PC-3 (cell line): ENCODE results near the gene C10orf120. TPM values are rescaled to one million over a fixed set of nuclear protein-coding genes. Genes with fewer than 3 reads are reported as not detected.

ENCODE experiments used
- ATAC-seq: fragments of 200-7000 bp; cut with Tn5 transposase; 2 replicates; pipeline ENCODE4 v1.9.1; 2020; ENCODE audit warnings: mild to moderate bottlenecking, moderate library complexity
- Bru-seq: library from RNA; stranded (reverse); fragments of 400-500 nt; gene quantifications from one replicate; lab custom pipeline; 2021; lab: Mats Ljungman, UMichigan
- BruChase-seq, 2 experiments: library from RNA; stranded (reverse); fragments of 400-500 nt; gene quantifications; one replicate each; lab custom pipeline; 2021; lab: Mats Ljungman, UMichigan
- BruUV-seq: library from RNA; stranded (reverse); fragments of 400-500 nt; replicated peaks from 2 replicates; lab custom pipeline; 2021; lab: Mats Ljungman, UMichigan
- CTCF ChIA-PET: fragments of 300-600 bp; sonication (Branson Sonifier 250); formaldehyde crosslinking; loops from one replicate; lab custom pipeline; 2022; ENCODE audit warnings: antibody characterized with exemption; lab: Charles Lee
- POLR2A ChIA-PET: fragments of 300-600 bp; sonication (Branson Sonifier 250); formaldehyde crosslinking; loops from one replicate; lab custom pipeline; 2022; ENCODE audit warnings: antibody characterized with exemption; ENCODE audit not compliant: unreplicated experiment; lab: Charles Lee
- DNase-seq: peaks from one replicate; pipeline ENCODE4 v3.0.0-alpha.2; 2015
- H2AFZ ChIP-seq: fragments of 300-600 bp; sonication (generic); 2 replicates; pipeline ENCODE4 v1.6.0; 2016; ENCODE audit warnings: antibody characterized with exemption, low read length
- H3F3A ChIP-seq: fragments of 300-600 bp; sonication (generic); one replicate; pipeline ENCODE4 v1.6.0; 2017; ENCODE audit warnings: antibody characterized with exemption, low read length, control low read depth, mild to moderate bottlenecking; ENCODE audit not compliant: unreplicated experiment
- H3K27ac ChIP-seq: fragments of 300-600 bp; sonication (generic); 2 replicates; pipeline ENCODE4 v1.5.1; 2016; ENCODE audit warnings: mild to moderate bottlenecking, low read length
- H3K27me3 ChIP-seq: fragments of 300-600 bp; sonication (generic); 2 replicates; pipeline ENCODE4 v1.6.1; 2016; ENCODE audit warnings: low read length, mixed read lengths
- H3K36me3 ChIP-seq: fragments of 300-600 bp; sonication (generic); 2 replicates; pipeline ENCODE4 v1.6.1; 2016; ENCODE audit warnings: low read depth, mixed run types, low read length, mixed read lengths
- H3K4me1 ChIP-seq: fragments of 300-600 bp; sonication (generic); 2 replicates; pipeline ENCODE4 v1.5.1; 2016; ENCODE audit warnings: low read length; ENCODE audit not compliant: insufficient read depth
- H3K4me2 ChIP-seq: fragments of 300-600 bp; sonication (generic); 2 replicates; pipeline ENCODE4 v1.6.0; 2016; ENCODE audit warnings: low read length
- H3K4me3 ChIP-seq: fragments of 300-600 bp; sonication (generic); 2 replicates; pipeline ENCODE4 v1.5.1; 2016; ENCODE audit warnings: mild to moderate bottlenecking, low read length, mixed read lengths
- H3K79me2 ChIP-seq: fragments of 300-600 bp; sonication (generic); 2 replicates; pipeline ENCODE4 v1.6.1; 2017; ENCODE audit warnings: low read length, mixed read lengths
- H3K9ac ChIP-seq: fragments of 300-600 bp; sonication (generic); 2 replicates; pipeline ENCODE4 v1.6.0; 2016; ENCODE audit warnings: mild to moderate bottlenecking, low read length
- H3K9me2 ChIP-seq: fragments of 300-600 bp; sonication (generic); replicated peaks from 2 replicates; pipeline ENCODE4 v1.6.1; 2016; ENCODE audit warnings: mixed run types, low read length, mixed read lengths
- H3K9me3 ChIP-seq: fragments of 300-600 bp; sonication (generic); 2 replicates; pipeline ENCODE4 v1.6.1; 2016; ENCODE audit warnings: low read length, mixed read lengths
- H4K20me1 ChIP-seq: fragments of 300-600 bp; sonication (generic); 2 replicates; pipeline ENCODE4 v1.6.1; 2016; ENCODE audit warnings: low read length, mixed read lengths
- EZH2 ChIP-seq: fragments of 300-600 bp; sonication (generic); IDR thresholded peaks from one replicate; pipeline ENCODE4 v1.6.1; 2017; ENCODE audit warnings: antibody characterized with exemption, mild to moderate bottlenecking, low read length; ENCODE audit not compliant: unreplicated experiment
- EZH2phosphoT487 ChIP-seq: fragments of 300-600 bp; sonication (generic); IDR thresholded peaks from 2 replicates; pipeline ENCODE4 v1.6.1; 2018; ENCODE audit warnings: mild to moderate bottlenecking, antibody characterized with exemption, low read length, borderline replicate concordance
- intact Hi-C: fragments of 100-400 bp; cut with micrococcal nuclease; formaldehyde crosslinking; loops from 2 replicates; pipeline ENCODE4 v1.9.0; 2023
- long read RNA-seq: library from polyadenylated mRNA; unstranded; transcript quantifications from one replicate; pipeline ENCODE4 v2.0.0, GENCODE V29; 2021; ENCODE audit not compliant: unreplicated experiment
- total RNA-seq: library from RNA; depleted of rRNA; stranded (reverse); fragments of >200 nt; gene quantifications from 2 replicates; pipeline ENCODE4 v1.2.3, GENCODE V29; 2014; rRNA removed
- TF ChIP-seq, protein P1 (sequence below): fragments of 300-600 bp; sonication (generic); conservative IDR thresholded peaks from 2 replicates; pipeline ENCODE4 v1.5.1; 2017; ENCODE audit warnings: antibody characterized with exemption, low read depth, mild to moderate bottlenecking, low read length

Gene C10orf120
- total RNA-seq (not detected in 2 replicates), Bru-seq, nascent RNA (not detected), BruChase-seq, experiment 1, labeled RNA remaining after a 6-hour chase (not detected), BruChase-seq, experiment 2, labeled RNA remaining after a 2-hour chase (not detected)
- long read RNA-seq, result 0 reads

DNA sequence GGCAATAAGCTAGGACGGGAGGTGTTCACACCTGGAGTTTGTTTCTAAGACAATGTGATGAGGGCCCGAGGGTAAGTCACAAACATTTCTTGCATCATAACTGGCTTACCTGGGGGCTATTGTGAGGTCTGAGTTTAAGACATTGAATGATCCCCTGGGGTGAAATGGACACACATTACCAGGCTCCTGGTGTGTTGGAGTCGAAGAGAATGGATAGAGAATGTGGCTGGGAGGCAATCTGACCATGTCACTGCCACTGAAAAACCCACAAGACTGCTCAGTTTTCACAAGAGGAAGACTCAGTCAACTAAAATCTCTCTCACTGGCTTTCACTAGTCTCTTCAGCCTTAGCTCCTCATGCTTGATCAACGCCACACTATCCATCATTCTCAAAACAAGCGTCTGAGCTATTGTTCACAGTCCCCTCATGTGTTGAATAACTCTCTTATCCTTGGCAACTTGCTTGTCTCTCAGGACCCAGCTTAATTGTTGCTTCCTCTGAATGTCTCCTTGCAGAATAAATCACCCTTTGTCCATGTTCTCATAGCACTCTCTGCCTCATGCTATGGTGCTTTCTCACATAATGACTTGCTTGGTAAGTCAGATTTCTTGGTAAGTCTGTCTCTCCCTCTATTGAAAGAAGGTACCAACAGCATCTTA lies at the start of gene C10orf120:
Gene C10orf120, minus strand, starts transcription at position 51 of the 660 bp plus-strand sequence. CDS start 56 bp downstream, outside the sequence.
- Histone ChIP-seq H3K79me2 (no peaks in the 10 kb centered on the region), H3K4me2 (no peak within 1 kb of the TSS), H3K4me3 (no peak within 1 kb of the TSS), H3K9me2 (no peaks in the 10 kb centered on the region), H2AFZ (no peak within 1 kb of the TSS), H3K9me3 (no peaks in the 10 kb centered on the region), H3K36me3 (no peaks in the 10 kb centered on the region), H3K4me1 (no peaks in the 10 kb centered on the region), H4K20me1 (no peaks in the 10 kb centered on the region), H3K9ac (no peak within 1 kb of the TSS), H3F3A (no peaks in the 10 kb centered on the region), H3K27ac (no peak within 1 kb of the TSS), H3K27me3 (peaks cover 10% of the 10 kb centered on the region)
- ATAC-seq (no peak), DNase-seq (no peak)
- intact Hi-C loops, result loop anchor here (5.0 to 10.0 kb wide), 3 partner anchors 53 to 405 kb away; partner anchors contain the start of gene DMBT1
- BruUV-seq, result no TSS peak
- TF ChIP-seq EZH2, result no peak
- TF ChIP-seq, protein P1, sequence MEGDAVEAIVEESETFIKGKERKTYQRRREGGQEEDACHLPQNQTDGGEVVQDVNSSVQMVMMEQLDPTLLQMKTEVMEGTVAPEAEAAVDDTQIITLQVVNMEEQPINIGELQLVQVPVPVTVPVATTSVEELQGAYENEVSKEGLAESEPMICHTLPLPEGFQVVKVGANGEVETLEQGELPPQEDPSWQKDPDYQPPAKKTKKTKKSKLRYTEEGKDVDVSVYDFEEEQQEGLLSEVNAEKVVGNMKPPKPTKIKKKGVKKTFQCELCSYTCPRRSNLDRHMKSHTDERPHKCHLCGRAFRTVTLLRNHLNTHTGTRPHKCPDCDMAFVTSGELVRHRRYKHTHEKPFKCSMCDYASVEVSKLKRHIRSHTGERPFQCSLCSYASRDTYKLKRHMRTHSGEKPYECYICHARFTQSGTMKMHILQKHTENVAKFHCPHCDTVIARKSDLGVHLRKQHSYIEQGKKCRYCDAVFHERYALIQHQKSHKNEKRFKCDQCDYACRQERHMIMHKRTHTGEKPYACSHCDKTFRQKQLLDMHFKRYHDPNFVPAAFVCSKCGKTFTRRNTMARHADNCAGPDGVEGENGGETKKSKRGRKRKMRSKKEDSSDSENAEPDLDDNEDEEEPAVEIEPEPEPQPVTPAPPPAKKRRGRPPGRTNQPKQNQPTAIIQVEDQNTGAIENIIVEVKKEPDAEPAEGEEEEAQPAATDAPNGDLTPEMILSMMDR, result no peak
- no peak for TF ChIP-seq EZH2phosphoT487
- ChIA-PET POLR2A (no interaction called here), CTCF (no interaction called here)

DNA sequence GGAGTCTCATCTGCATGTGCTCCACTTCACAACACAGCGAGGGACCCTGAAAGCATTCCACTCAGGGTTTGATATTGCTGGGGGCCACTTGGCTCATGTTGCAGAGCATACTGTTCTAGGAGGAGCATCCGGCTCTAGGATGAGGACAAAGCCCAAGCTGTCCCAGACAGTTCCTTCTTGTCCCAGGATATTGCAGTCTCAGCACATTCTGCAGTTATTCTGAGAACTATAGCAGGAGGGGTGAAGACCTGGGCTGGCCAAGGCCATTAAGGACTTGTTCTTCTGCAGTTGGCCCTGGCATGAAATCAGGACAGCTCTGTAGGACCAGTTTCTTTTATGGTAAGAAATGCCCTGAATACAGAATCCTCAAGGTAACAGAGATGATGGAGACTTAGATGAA lies 48.9 kb upstream of the C10orf120 start:
- no peak for DNase-seq
- ChIA-PET CTCF (no interaction called here), POLR2A (no interaction called here)
- no peaks in the 10 kb centered on the region for H3K9me2 ChIP-seq
- intact Hi-C loops, result no loop called here
- H2AFZ ChIP-seq, result no peak overlapping the region
- no peak for ATAC-seq
- peaks cover 31% of the 10 kb centered on the region for H3K27me3 ChIP-seq
- H3K4me1 ChIP-seq, result no peaks in the 10 kb centered on the region
- no peak overlapping the region for H3K4me3 ChIP-seq
- no peaks in the 10 kb centered on the region for H3K36me3 ChIP-seq
- no peaks in the 10 kb centered on the region for H3F3A ChIP-seq
- no peaks in the 10 kb centered on the region for H4K20me1 ChIP-seq
- H3K9me3 ChIP-seq, result no peaks in the 10 kb centered on the region
- H3K4me2 ChIP-seq, result no peak overlapping the region
- BruUV-seq, result no TSS peak
- TF ChIP-seq, protein P1, result no peak
- no peak for TF ChIP-seq EZH2phosphoT487
- TF ChIP-seq EZH2, result no peak
- H3K9ac ChIP-seq, result no peak overlapping the region
- H3K79me2 ChIP-seq, result no peaks in the 10 kb centered on the region
- H3K27ac ChIP-seq, result no peak overlapping the region

DNA sequence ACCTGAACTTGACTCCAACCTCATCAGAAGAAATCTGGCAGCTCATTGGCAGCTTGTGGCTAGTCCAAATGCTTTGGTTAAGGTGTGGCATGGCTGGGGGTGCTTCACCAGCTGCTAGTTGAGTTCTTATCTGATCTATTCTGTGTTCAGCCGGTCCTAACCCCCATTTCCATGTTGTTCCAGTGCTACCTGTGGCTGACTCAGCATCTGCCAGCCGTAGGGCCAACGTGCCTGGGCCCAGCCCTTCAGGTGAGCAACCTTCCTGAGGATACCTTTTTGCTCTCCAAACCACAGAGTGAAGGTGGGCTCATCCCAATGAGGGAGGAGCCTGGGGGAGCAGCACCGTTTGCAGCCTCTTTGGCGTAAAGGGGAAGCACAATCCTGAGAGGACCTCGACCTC lies 46.8 kb upstream of the C10orf120 start:
- DNase-seq (no peak), ATAC-seq (no peak)
- ChIA-PET CTCF (no interaction called here), POLR2A (no interaction called here)
- Histone ChIP-seq H3K27me3 (peaks cover 48% of the 10 kb centered on the region), H2AFZ (no peak overlapping the region), H3K4me1 (no peaks in the 10 kb centered on the region), H3K4me2 (no peak overlapping the region), H3K4me3 (no peak overlapping the region), H3K79me2 (no peaks in the 10 kb centered on the region), H3K9me2 (no peaks in the 10 kb centered on the region), H3K9ac (no peak overlapping the region), H3F3A (no peaks in the 10 kb centered on the region), H3K27ac (no peak overlapping the region), H4K20me1 (no peaks in the 10 kb centered on the region), H3K36me3 (no peaks in the 10 kb centered on the region), H3K9me3 (no peaks in the 10 kb centered on the region)
- intact Hi-C loops, result no loop called here
- no TSS peak for BruUV-seq
- TF ChIP-seq, protein P1, result no peak
- TF ChIP-seq EZH2phosphoT487 (no peak), EZH2 (no peak)
